Gastroesophageal sphincter (tissue), 3 donors: ENCODE measurements around the gene PYM1.

Source experiments
- POLR2AphosphoS5 ChIP-seq: sonication (generic); formaldehyde crosslinking; IDR thresholded peaks from one replicate; pipeline ENCODE4 v1.6.1; 2017; ENCODE audit warnings: antibody characterized with exemption
- TF ChIP-seq, protein P1 (sequence below), 4 experiments: fragments of 200-600 bp in 2 of 4; fragments of 450-650 bp in 2 of 4; sonication (generic) in 1 of 4; IDR thresholded peaks; one replicate each; pipeline ENCODE4 v1.5.1; 2017 to 2019; ENCODE audit warnings: antibody characterized with exemption in 4 of 4, mild to moderate bottlenecking in 2 of 4, moderate library complexity in 2 of 4

DNA sequence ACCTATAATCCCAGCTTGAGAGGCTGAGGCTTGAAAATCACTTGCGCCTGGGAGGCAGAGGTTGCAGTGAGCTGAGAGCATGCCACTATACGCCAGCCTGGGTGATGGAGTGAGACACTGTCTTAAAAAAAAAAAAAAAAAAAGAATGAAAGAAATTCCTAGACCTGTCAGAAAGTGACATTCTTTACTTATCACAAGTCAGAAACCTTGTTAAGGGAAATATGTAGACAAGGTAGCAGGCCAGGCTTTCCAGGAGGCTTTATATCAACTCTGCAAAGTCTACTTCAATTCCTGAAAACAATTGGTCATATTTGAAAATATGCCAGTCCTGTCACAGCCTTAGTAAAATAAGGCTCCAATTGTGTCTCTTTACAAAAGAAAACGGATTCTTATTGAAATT, 65.8 kb downstream of the PYM1 start:
- TF ChIP-seq, protein P1, sequence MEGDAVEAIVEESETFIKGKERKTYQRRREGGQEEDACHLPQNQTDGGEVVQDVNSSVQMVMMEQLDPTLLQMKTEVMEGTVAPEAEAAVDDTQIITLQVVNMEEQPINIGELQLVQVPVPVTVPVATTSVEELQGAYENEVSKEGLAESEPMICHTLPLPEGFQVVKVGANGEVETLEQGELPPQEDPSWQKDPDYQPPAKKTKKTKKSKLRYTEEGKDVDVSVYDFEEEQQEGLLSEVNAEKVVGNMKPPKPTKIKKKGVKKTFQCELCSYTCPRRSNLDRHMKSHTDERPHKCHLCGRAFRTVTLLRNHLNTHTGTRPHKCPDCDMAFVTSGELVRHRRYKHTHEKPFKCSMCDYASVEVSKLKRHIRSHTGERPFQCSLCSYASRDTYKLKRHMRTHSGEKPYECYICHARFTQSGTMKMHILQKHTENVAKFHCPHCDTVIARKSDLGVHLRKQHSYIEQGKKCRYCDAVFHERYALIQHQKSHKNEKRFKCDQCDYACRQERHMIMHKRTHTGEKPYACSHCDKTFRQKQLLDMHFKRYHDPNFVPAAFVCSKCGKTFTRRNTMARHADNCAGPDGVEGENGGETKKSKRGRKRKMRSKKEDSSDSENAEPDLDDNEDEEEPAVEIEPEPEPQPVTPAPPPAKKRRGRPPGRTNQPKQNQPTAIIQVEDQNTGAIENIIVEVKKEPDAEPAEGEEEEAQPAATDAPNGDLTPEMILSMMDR (IDR thresholded peaks at IDR 0.05), result no peak
- TF ChIP-seq POLR2AphosphoS5, result no peak
